K562 (cell line): ENCODE data around the gene ANO3. TPM values are rescaled to one million over a fixed set of nuclear protein-coding genes. Genes with fewer than 3 reads are reported as not detected.

ENCODE experiments used
- ATAC-seq: fragments of 200-7000 bp; cut with Tn5 transposase; 3 replicates; pipeline ENCODE4 v1.9.1; 2020; ENCODE audit warnings: moderate library complexity
- BruUV-seq: library from RNA; stranded (reverse); fragments of 400-500 nt; replicated peaks from 2 replicates; lab custom pipeline; 2021; lab: Mats Ljungman, UMichigan
- CTCF ChIA-PET: fragments of 300-600 bp; formaldehyde crosslinking; extraction: SDS; loops from one replicate; lab custom pipeline; 2021; ENCODE audit warnings: low intra/inter-chr PET ratio; lab: Yijun Ruan, JAX
- POLR2A ChIA-PET: fragments of 300-600, 350-650 bp; sonication (Branson Sonifier 250); formaldehyde crosslinking; extraction: SDS; loops from one replicate; lab custom pipeline; 2021; ENCODE audit warnings: antibody characterized with exemption, inconsistent platforms; lab: Yijun Ruan, JAX
- DNase-seq, 4 experiments: peaks; one replicate each; pipeline versions ENCODE4 v3.0.0 to v3.0.0-alpha.2; 2011 to 2018; ENCODE audit warnings: low spot score in 3 of 4, mixed read lengths in 3 of 4; ENCODE audit errors: extremely low read depth in 1 of 4
- FAIRE-seq: peaks from 2 replicates; lab custom pipeline; 2011; peaks lifted over from hg19 to GRCh38; lab: Jason Lieb, UNC
- H2AFZ ChIP-seq: 2 replicates; pipeline ENCODE4 v1.6.0; 2011; ENCODE audit warnings: low read depth, low read length, control low read depth, inconsistent platforms
- H3K27ac ChIP-seq: fragments of 200-600 bp; 3 replicates; pipeline ENCODE4 v1.8.0; 2011; ENCODE audit warnings: low read depth, mild to moderate bottlenecking, control low read depth, inconsistent platforms, low read length, moderate library complexity, mixed read lengths; ENCODE audit errors: extremely low read depth
- H3K27me3 ChIP-seq, 2 experiments: fragments of 300-600 bp in 1 of 2; 2 replicates in 1 of 2; 3 replicates in 1 of 2; pipeline versions ENCODE4 v1.6.0 to v1.8.0; 2011; ENCODE audit warnings: inconsistent platforms in 2 of 2, low read length in 2 of 2, mild to moderate bottlenecking in 1 of 2, mixed read lengths in 1 of 2, moderate library complexity in 1 of 2; ENCODE audit not compliant: control insufficient read depth in 2 of 2, insufficient read depth in 2 of 2
- H3K36me3 ChIP-seq: fragments of 300-600 bp; 3 replicates; pipeline ENCODE4 v1.8.0; 2011; ENCODE audit warnings: mild to moderate bottlenecking, low read length, inconsistent platforms; ENCODE audit not compliant: control insufficient read depth, insufficient read depth
- H3K4me1 ChIP-seq, 2 experiments: fragments of 200-600 bp in 1 of 2; replicated peaks in 1 of 2; 2 replicates in 1 of 2; 3 replicates in 1 of 2; pipeline versions ENCODE4 v1.5.1 to v1.8.0; 2011; ENCODE audit warnings: inconsistent platforms in 2 of 2, low read length in 2 of 2, mild to moderate bottlenecking in 1 of 2, mixed read lengths in 1 of 2, moderate library complexity in 1 of 2; ENCODE audit not compliant: control insufficient read depth in 2 of 2, insufficient read depth in 2 of 2
- H3K4me2 ChIP-seq: 2 replicates; pipeline ENCODE4 v1.6.1; 2011; ENCODE audit warnings: low read length, control low read depth, inconsistent platforms, mixed read lengths; ENCODE audit not compliant: insufficient read depth
- H3K4me3 ChIP-seq: fragments of 200-600 bp; sonication (generic), shearing (Covaris generic); 2 replicates; pipeline ENCODE4 v1.5.1; 2016; ENCODE audit warnings: control low read depth, inconsistent platforms
- H3K79me2 ChIP-seq: fragments of 200-600 bp; 3 replicates; pipeline ENCODE4 v1.8.0; 2011; ENCODE audit warnings: low read length, inconsistent platforms; ENCODE audit not compliant: control insufficient read depth, insufficient read depth
- H3K9ac ChIP-seq, 2 experiments: 2 replicates each; pipeline versions ENCODE4 v1.6.0 to v1.6.1; 2011; ENCODE audit warnings: low read depth in 2 of 2, low read length in 2 of 2, control low read depth in 1 of 2, inconsistent platforms in 1 of 2, mild to moderate bottlenecking in 1 of 2, mixed read lengths in 1 of 2; ENCODE audit not compliant: insufficient read depth in 1 of 2
- H3K9me1 ChIP-seq: one replicate; pipeline ENCODE4 v1.6.0; 2011; ENCODE audit warnings: inconsistent platforms, mild to moderate bottlenecking, low read length, moderate library complexity; ENCODE audit not compliant: control insufficient read depth, insufficient read depth
- H3K9me3 ChIP-seq: replicated peaks from 2 replicates; pipeline ENCODE4 v1.5.1; 2011; ENCODE audit warnings: low read depth, low read length, inconsistent platforms; ENCODE audit not compliant: control insufficient read depth, insufficient read depth
- H4K20me1 ChIP-seq: replicated peaks from 2 replicates; pipeline ENCODE4 v1.6.1; 2011; ENCODE audit warnings: low read length, inconsistent platforms, mixed read lengths; ENCODE audit not compliant: control insufficient read depth, insufficient read depth
- CSDE1 ChIP-seq, 2 experiments: fragments of 450-650 bp; IDR thresholded peaks; 2 replicates each; pipeline ENCODE4 v1.6.1; 2016; ENCODE audit warnings: mild to moderate bottlenecking in 1 of 2
- POLR2B ChIP-seq: fragments of 450-650 bp; IDR thresholded peaks from 2 replicates; pipeline ENCODE4 v1.6.1; 2018; ENCODE audit warnings: low read depth; ENCODE audit not compliant: partially characterized antibody
- PPARD ChIP-seq: fragments of 250-450 bp; sonication (Bioruptor Pico); IDR thresholded peaks from 2 replicates; pipeline ENCODE4 v1.8.0; 2022; ENCODE audit warnings: inconsistent platforms, mild to moderate bottlenecking, moderate library complexity
- SRSF3 ChIP-seq: fragments of 200-400 bp; formaldehyde crosslinking; IDR thresholded peaks from 2 replicates; pipeline ENCODE4 v1.6.1; 2016; ENCODE audit warnings: mild to moderate bottlenecking, low read length, moderate library complexity; ENCODE audit not compliant: insufficient read depth
- ZNF146 ChIP-seq: IDR thresholded peaks from one replicate; pipeline ENCODE4 v1.6.1; 2018; ENCODE audit warnings: missing compliant biosample characterization; ENCODE audit not compliant: unreplicated experiment
- ZNF239 ChIP-seq: fragments of 250-450 bp; sonication (Bioruptor Pico); IDR thresholded peaks from 2 replicates; pipeline ENCODE4 v1.4.0; 2020; ENCODE audit warnings: mild to moderate bottlenecking
- WGBS: fragments of 100-300 bp; shearing (Covaris generic); methylation state at CpG from one replicate; pipeline ENCODE4 v1.1.6; 2016; ENCODE audit warnings: low coverage, mixed read lengths; ENCODE audit not compliant: insufficient coverage; ENCODE audit errors: missing lambda C conversion rate; 5-methylcytosine and 5-hydroxymethylcytosine counted together
- in situ Hi-C: fragments of 300-500 bp; cut with MboI; formaldehyde crosslinking; loops from 4 replicates; pipeline ENCODE4 v1.15.0; 2018; ENCODE audit warnings: inconsistent platforms, mixed read lengths
- intact Hi-C: fragments of 100-400 bp; cut with micrococcal nuclease; formaldehyde crosslinking; loops from 2 replicates; pipeline ENCODE4 v1.14.2; 2022
- polyA plus RNA-seq, 8 experiments: library from polyadenylated mRNA; depleted of rRNA in 4 of 8; stranded (reverse) in 5 of 8; unstranded in 3 of 8; fragments of >200 nt; fragmentation: Nextera tagmentation in 2 of 8; fragmentation: Illumina TruSeq in 1 of 8; extraction: Ambion mirVana in 2 of 8; extraction: Trizol in 1 of 8; gene quantifications; 2 replicates each; pipeline versions ENCODE4 v1.2.1 to v1.2.3, GENCODE V29; 2011 to 2014; ENCODE audit warnings: inconsistent platforms in 1 of 8, missing spikeins in 1 of 8
- total RNA-seq, 7 experiments: library from RNA; depleted of rRNA in 6 of 7; stranded (reverse); fragments of >200 nt in 6 of 7; fragmentation: Illumina TruSeq in 2 of 7; extraction: Trizol in 2 of 7; gene quantifications; 2 replicates each; pipeline versions ENCODE4 v1.2.1 to v1.2.3, GENCODE V29; 2011 to 2021; ENCODE audit warnings: low replicate concordance in 1 of 7
- TF ChIP-seq, protein P1 (sequence below): fragments of 250-450 bp; sonication (Bioruptor Pico); IDR thresholded peaks from 2 replicates; pipeline ENCODE4 v1.6.1; 2021; ENCODE audit warnings: mild to moderate bottlenecking
- TF ChIP-seq, protein P2 (sequence below): sonication (generic); IDR thresholded peaks from 2 replicates; pipeline ENCODE4 v1.6.1; 2016

Gene ANO3
- total and polyA plus RNA-seq, 9 of the 15 experiments (the other 6 are each of a cell fraction or from before 2014, with no cell fraction given) = 0.01 to 0.13 (median 0.04) TPM; not detected in 1

DNA sequence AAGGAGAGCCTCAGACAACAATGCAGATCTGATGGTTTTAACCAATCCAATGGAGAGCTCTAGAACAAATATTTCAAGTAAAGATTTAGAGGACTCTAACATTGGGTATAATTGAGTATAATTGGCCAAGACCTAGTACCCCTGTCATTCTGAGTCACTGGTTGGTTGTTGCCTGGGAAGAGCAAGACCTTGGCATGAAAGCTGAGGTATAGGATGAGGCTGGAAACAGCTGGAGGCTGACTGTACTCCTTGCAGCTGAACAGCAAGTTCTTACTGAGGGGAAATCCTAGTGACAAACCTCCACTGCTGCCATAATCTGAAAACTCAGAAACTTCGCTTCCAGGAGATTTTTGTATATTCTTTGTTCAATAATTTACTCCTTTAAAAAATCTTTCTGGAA, 294.4 kb downstream of the ANO3 start:
- intact Hi-C loops (no loop called here), in situ Hi-C loops (no loop called here)
- POLR2A ChIA-PET = interaction anchor here (0.8 kb wide), 1 partner anchor 104 kb away, joined by 3 read pairs; no protein-coding TSS in a partner anchor
- no peaks in the 10 kb centered on the region for H3K9me1 ChIP-seq
- H3K79me2 ChIP-seq = no peaks in the 10 kb centered on the region
- FAIRE-seq (no peak), DNase-seq (no peak), ATAC-seq (no peak)
- no peaks in the 10 kb centered on the region for H3K36me3 ChIP-seq
- no peaks in the 10 kb centered on the region for H3K9me3 ChIP-seq
- no peaks in the 10 kb centered on the region for H4K20me1 ChIP-seq
- CTCF ChIA-PET = no interaction called here
- no peak overlapping the region for H3K27ac ChIP-seq
- 0% methylated on average over 1 of the region's 1 CpG for WGBS
- no peak overlapping the region for H2AFZ ChIP-seq
- no peak overlapping the region for H3K4me2 ChIP-seq
- H3K27me3 ChIP-seq = no peaks in the 10 kb centered on the region
- no peaks in the 10 kb centered on the region for H3K4me1 ChIP-seq
- H3K4me3 ChIP-seq = no peak overlapping the region
- no peak overlapping the region for H3K9ac ChIP-seq
- TF ChIP-seq, protein P1, sequence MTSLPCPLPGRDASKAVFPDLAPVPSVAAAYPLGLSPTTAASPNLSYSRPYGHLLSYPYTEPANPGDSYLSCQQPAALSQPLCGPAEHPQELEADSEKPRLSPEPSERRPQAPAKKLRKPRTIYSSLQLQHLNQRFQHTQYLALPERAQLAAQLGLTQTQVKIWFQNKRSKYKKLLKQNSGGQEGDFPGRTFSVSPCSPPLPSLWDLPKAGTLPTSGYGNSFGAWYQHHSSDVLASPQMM (CRISPR knock-in tag) = no peak
- TF ChIP-seq, protein P2, sequence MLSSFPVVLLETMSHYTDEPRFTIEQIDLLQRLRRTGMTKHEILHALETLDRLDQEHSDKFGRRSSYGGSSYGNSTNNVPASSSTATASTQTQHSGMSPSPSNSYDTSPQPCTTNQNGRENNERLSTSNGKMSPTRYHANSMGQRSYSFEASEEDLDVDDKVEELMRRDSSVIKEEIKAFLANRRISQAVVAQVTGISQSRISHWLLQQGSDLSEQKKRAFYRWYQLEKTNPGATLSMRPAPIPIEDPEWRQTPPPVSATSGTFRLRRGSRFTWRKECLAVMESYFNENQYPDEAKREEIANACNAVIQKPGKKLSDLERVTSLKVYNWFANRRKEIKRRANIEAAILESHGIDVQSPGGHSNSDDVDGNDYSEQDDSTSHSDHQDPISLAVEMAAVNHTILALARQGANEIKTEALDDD = no peak
- TF ChIP-seq ZNF239 (CRISPR knock-in tag) = no peak
- BruUV-seq = no TSS peak

DNA sequence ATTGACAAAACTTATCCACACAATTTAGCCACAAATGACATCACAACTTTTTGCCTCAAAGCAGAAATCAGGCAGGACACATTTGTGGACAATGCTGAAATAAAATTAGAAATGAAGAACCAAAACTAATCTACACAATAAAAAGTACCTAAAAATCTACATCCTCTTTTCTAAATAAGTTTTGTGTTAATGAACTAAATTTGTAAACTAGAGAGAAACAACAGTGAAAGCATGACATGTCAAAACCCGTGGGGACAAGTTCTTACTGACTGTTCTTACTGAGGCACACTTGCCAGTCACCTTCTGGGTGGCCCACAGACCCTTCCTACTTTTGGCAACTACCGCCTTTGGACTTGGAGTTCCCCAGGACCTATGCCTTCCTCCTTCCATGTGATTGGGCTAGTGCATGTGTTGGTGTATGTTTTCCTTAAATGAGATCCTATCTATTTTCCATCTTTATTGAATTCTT, 300.8 kb downstream of the ANO3 start:
- Histone ChIP-seq H3K9ac (no peak overlapping the region), H3K36me3 (no peaks in the 10 kb centered on the region), H3K4me2 (no peak overlapping the region), H4K20me1 (no peaks in the 10 kb centered on the region), H3K27me3 (no peaks in the 10 kb centered on the region), H3K27ac (no peak overlapping the region), H3K9me1 (no peaks in the 10 kb centered on the region), H3K4me1 (no peaks in the 10 kb centered on the region), H3K4me3 (no peak overlapping the region), H3K79me2 (no peaks in the 10 kb centered on the region), H3K9me3 (no peaks in the 10 kb centered on the region), H2AFZ (no peak overlapping the region)
- intact Hi-C loops (no loop called here), in situ Hi-C loops (no loop called here)
- ATAC-seq (no peak), FAIRE-seq (no peak), DNase-seq (no peak)
- CTCF ChIA-PET = no interaction called here
- POLR2A ChIA-PET = no interaction called here
- 0% methylated on average over 2 of the region's 2 CpGs for WGBS
- BruUV-seq = no TSS peak
- no peak for TF ChIP-seq ZNF146
- no peak for TF ChIP-seq CSDE1 (IDR thresholded peaks at IDR 0.05)
- TF ChIP-seq POLR2B = no peak
- no peak for TF ChIP-seq SRSF3
- no peak for TF ChIP-seq PPARD (CRISPR knock-in tag)
